EL (cell line): Measurements from ENCODE around the gene IPO13.

Experiments used
- DNase-seq: peaks from one replicate; pipeline ENCODE4 v3.0.0-alpha.2; 2016

The IPO13 gene

GRCh38 chr1:43952731-43953346 is 6.1 kb downstream of the IPO13 start:
- DNase-seq: no peak

GRCh38 chr1:43953361-43953760 is 6.6 kb downstream of the IPO13 start:
- no peak for DNase-seq

- no peak for DNase-seq
Measured at GRCh38 chr1:43954036-43954435, 7.3 kb downstream of the IPO13 start.

- no peak for DNase-seq
Measured at GRCh38 chr1:43956234-43956633, 9.5 kb downstream of the IPO13 start.

- no peak for DNase-seq
Measured at GRCh38 chr1:43957407-43958040, 10.8 kb downstream of the IPO13 start.

- DNase-seq: no peak
Measured at GRCh38 chr1:43958351-43959255, 11.9 kb downstream of the IPO13 start.

GRCh38 chr1:43960798-43961197 is 14.0 kb downstream of the IPO13 start:
- DNase-seq: no peak

- no peak for DNase-seq
Measured at GRCh38 chr1:43961692-43962091, 14.9 kb downstream of the IPO13 start.

- DNase-seq: no peak
Measured at GRCh38 chr1:43962324-43962723, 15.6 kb downstream of the IPO13 start.

- no peak for DNase-seq
Measured at GRCh38 chr1:43963006-43963405, 16.3 kb downstream of the IPO13 start.

GRCh38 chr1:43963890-43964289 is 17.1 kb downstream of the IPO13 start:
- DNase-seq: no peak

- no peak for DNase-seq
Measured at GRCh38 chr1:43965316-43965715, 18.6 kb downstream of the IPO13 start.

- no peak for DNase-seq
Measured at GRCh38 chr1:43968348-43968948, 21.7 kb downstream of the IPO13 start.

- DNase-seq: no peak
Measured at GRCh38 chr1:43969416-43969745, 22.6 kb downstream of the IPO13 start.

GRCh38 chr1:43969746-43970466 is 23.2 kb downstream of the IPO13 start, which contains the start of gene DPH2:
DPH2 (plus strand) TSS chr1:43970010; CDS start chr1:43970176, 166 bp downstream.
- peak; percentile 98 for DNase-seq

GRCh38 chr1:43970502-43970901 is 23.8 kb downstream of the IPO13 start:
- no peak for DNase-seq

- no peak for DNase-seq
Measured at GRCh38 chr1:43970911-43971310, 24.2 kb downstream of the IPO13 start.

- no peak for DNase-seq
Measured at GRCh38 chr1:43971336-43971980, 24.7 kb downstream of the IPO13 start.

- no peak for DNase-seq
Measured at GRCh38 chr1:43973981-43974442, 27.3 kb downstream of the IPO13 start.

GRCh38 chr1:43974443-43975248 is 27.9 kb downstream of the IPO13 start, which contains the start of gene ATP6V0B:
ATP6V0B (plus strand) TSS chr1:43974960; CDS start chr1:43975041, 81 bp downstream.
- DNase-seq: peak; percentile 94
